CD4-positive, alpha-beta T cell (primary cell): ENCODE data around the gene NAA50. TPM values are rescaled to one million over a fixed set of nuclear protein-coding genes. Genes with fewer than 3 reads are reported as not detected.

Experiments used
- ATAC-seq: fragments of 200-7000 bp; cut with Tn5 transposase; one replicate; pipeline ENCODE4 v1.10.0; 2022; ENCODE audit warnings: mild to moderate bottlenecking; ENCODE audit not compliant: poor library complexity
- CTCF ChIA-PET: fragments of 350-600 bp; sonication (Branson Sonifier 250); formaldehyde crosslinking; loops from one replicate; lab custom pipeline; 2021; ENCODE audit warnings: antibody characterized with exemption, inconsistent platforms; lab: Charles Lee
- POLR2A ChIA-PET: fragments of 350-600 bp; sonication (Branson Sonifier 250); formaldehyde crosslinking; loops from one replicate; lab custom pipeline; 2021; ENCODE audit warnings: antibody characterized with exemption, inconsistent platforms; lab: Charles Lee
- DNase-seq, 14 experiments: peaks; one replicate each; pipeline ENCODE4 v3.0.0-alpha.2; 2013 to 2020; ENCODE audit warnings: mixed read lengths in 2 of 14
- H3K27ac ChIP-seq, 2 donors: one replicate each; pipeline versions ENCODE4 v1.5.1 to v1.7.0; 2013; ENCODE audit warnings: low read length in 2 of 2, low read depth in 1 of 2, mild to moderate bottlenecking in 1 of 2
- H3K27me3 ChIP-seq, 2 experiments: 1 replicate in 1 of 2; 2 replicates in 1 of 2; pipeline versions ENCODE4 v1.6.1 to v1.7.0; 2013; ENCODE audit warnings: low read length in 2 of 2, control low read depth in 1 of 2, mild to moderate bottlenecking in 1 of 2, moderate library complexity in 1 of 2; ENCODE audit not compliant: insufficient read depth in 2 of 2, control insufficient read depth in 1 of 2
- H3K36me3 ChIP-seq: one replicate; pipeline ENCODE4 v1.6.1; 2013; ENCODE audit warnings: low read length, control low read depth; ENCODE audit not compliant: insufficient read depth
- H3K4me1 ChIP-seq: one replicate; pipeline ENCODE4 v1.6.1; 2013; ENCODE audit warnings: low read length, control low read depth; ENCODE audit not compliant: insufficient read depth
- H3K4me3 ChIP-seq: one replicate; pipeline ENCODE4 v1.5.1; 2013; ENCODE audit warnings: mild to moderate bottlenecking, low read length, moderate library complexity
- H3K9me3 ChIP-seq, 2 experiments: 1 replicate in 1 of 2; 2 replicates in 1 of 2; pipeline versions ENCODE4 v1.6.1 to v1.7.0; 2013; ENCODE audit warnings: low read length in 2 of 2, mild to moderate bottlenecking in 2 of 2, control low read depth in 1 of 2, moderate library complexity in 1 of 2; ENCODE audit not compliant: control insufficient read depth in 1 of 2, insufficient read depth in 1 of 2
- H3K27ac Mint-ChIP-seq: one replicate; pipeline ENCODE4 v1.8.0; 2020; ENCODE audit warnings: mixed read lengths
- H3K27me3 Mint-ChIP-seq: one replicate; pipeline ENCODE4 v1.8.0; 2021; ENCODE audit warnings: mixed read lengths
- H3K36me3 Mint-ChIP-seq: one replicate; pipeline ENCODE4 v1.8.0; 2021; ENCODE audit warnings: low read depth, mixed read lengths
- H3K4me1 Mint-ChIP-seq: one replicate; pipeline ENCODE4 v1.8.0; 2021; ENCODE audit warnings: low read depth, mixed read lengths
- H3K4me3 Mint-ChIP-seq: one replicate; pipeline ENCODE4 v1.8.0; 2020; ENCODE audit warnings: mild to moderate bottlenecking, mixed read lengths
- H3K9me3 Mint-ChIP-seq: one replicate; pipeline ENCODE4 v1.8.0; 2020; ENCODE audit warnings: mixed read lengths
- CTCF ChIP-seq: fragments of 200-600 bp; IDR thresholded peaks from one replicate; pipeline ENCODE4 v1.8.0; 2022; ENCODE audit warnings: antibody characterized with exemption, mild to moderate bottlenecking
- intact Hi-C, 2 experiments: fragments of 100-400 bp; cut with DNase I in 1 of 2; cut with micrococcal nuclease in 1 of 2; formaldehyde crosslinking; loops; one replicate each; pipeline versions ENCODE4 v1.15.1 to v1.9.0; 2023 to 2025; cut with DNase I, micrococcal nuclease
- total RNA-seq, 174 experiments: library from RNA in 2 of 174; stranded (reverse) in 2 of 174; gene quantifications; one replicate each; pipeline ENCODE4 v1.2.3 and lab custom pipeline; 2021 to 2026

Gene NAA50
- total RNA-seq, 2 experiments from 2014 or later, result 46.6 to 48.0 TPM

GRCh38 chr3:113744941-113745755, 901 bp downstream of the NAA50 start:
- Mint-ChIP-seq H3K9me3 (no peaks in the 10 kb centered on the region), H3K27me3 (no peaks in the 10 kb centered on the region), H3K4me1 (peaks cover 88% of the 10 kb centered on the region), H3K4me3 (peak overlapping the region; percentile 94), H3K27ac (peak overlapping the region; percentile 100), H3K36me3 (peaks cover 33% of the 10 kb centered on the region)
- Histone ChIP-seq H3K36me3 (peaks cover 3% of the 10 kb centered on the region), H3K9me3 (no peaks in the 10 kb centered on the region), H3K4me3 (peak overlapping the region; percentile 88), H3K27ac (peak overlapping the region; percentile 100), H3K27me3 (no peaks in the 10 kb centered on the region), H3K4me1 (peaks cover 27% of the 10 kb centered on the region)
- ChIA-PET POLR2A (interaction anchor here (0.6 to 4.2 kb wide), 22 partner anchors 10 to 1402 kb away, joined by 3 to 116 read pairs (median 4); partner anchors contain the start of genes GRAMD1C, SPICE1, USF3 and ZBTB20), CTCF (interaction anchor here (0.6 to 3.5 kb wide), 30 partner anchors 10 to 754 kb away, joined by 3 to 82 read pairs (median 4); partner anchors contain the start of genes GRAMD1C, GTPBP8, SPICE1 and USF3)
- intact Hi-C loops, result loop anchor here (1.0 to 10.0 kb wide), 8 partner anchors 9 to 1402 kb away; partner anchors contain the start of genes SPICE1 (in 2 of the 2), ATG3 (in 1 of the 2), SLC35A5 (in 1 of the 2) and ZBTB20 (in 1 of the 2)
- DNase-seq, result peak; percentile 61 to 94 (median 70)
- peak; percentile 71 for ATAC-seq
- peak; percentile 70 for TF ChIP-seq CTCF

GRCh38 chr3:113743006-113743630, 2.9 kb downstream of the NAA50 start:
- Mint-ChIP-seq H3K27me3 (no peaks in the 10 kb centered on the region), H3K27ac (peak overlapping the region; percentile 100), H3K36me3 (peaks cover 33% of the 10 kb centered on the region), H3K9me3 (no peaks in the 10 kb centered on the region), H3K4me3 (peak overlapping the region; percentile 48), H3K4me1 (peaks cover 87% of the 10 kb centered on the region)
- no peak for TF ChIP-seq CTCF
- intact Hi-C loops, result loop anchor here in 1 of 2 experiments (2.0 to 10.0 kb wide), 3 partner anchors 246 to 718 kb away; partner anchors contain the start of genes CCDC191 and QTRT2
- Histone ChIP-seq H3K36me3 (peaks cover 3% of the 10 kb centered on the region), H3K9me3 (no peaks in the 10 kb centered on the region), H3K27ac (no peak overlapping the region), H3K27me3 (no peaks in the 10 kb centered on the region), H3K4me3 (no peak overlapping the region), H3K4me1 (peaks cover 27% of the 10 kb centered on the region)
- DNase-seq (peak in 2 of 14 experiments; percentile 16 to 53), ATAC-seq (no peak)
- ChIA-PET CTCF (interaction anchor here (1.3 kb wide), 1 partner anchor 46 kb away, joined by 3 read pairs; no protein-coding TSS in a partner anchor), POLR2A (no interaction called here)

GRCh38 chr3:113741620-113742019, 4.4 kb downstream of the NAA50 start:
- Mint-ChIP-seq H3K36me3 (peaks cover 24% of the 10 kb centered on the region), H3K4me3 (no peak overlapping the region), H3K27me3 (no peaks in the 10 kb centered on the region), H3K9me3 (no peaks in the 10 kb centered on the region), H3K27ac (peak overlapping the region; percentile 100), H3K4me1 (peaks cover 87% of the 10 kb centered on the region)
- intact Hi-C loops, result loop anchor here in 1 of 2 experiments (2.0 to 10.0 kb wide), 4 partner anchors 161 to 717 kb away; partner anchors contain the start of genes CCDC191 and QTRT2
- DNase-seq, result no peak
- H3K27me3 ChIP-seq, result no peaks in the 10 kb centered on the region
- H3K9me3 ChIP-seq, result no peaks in the 10 kb centered on the region
- H3K4me3 ChIP-seq, result no peak overlapping the region
- H3K36me3 ChIP-seq, result peaks cover 3% of the 10 kb centered on the region
- H3K4me1 ChIP-seq, result peaks cover 20% of the 10 kb centered on the region
- ChIA-PET CTCF (interaction anchor here (1.1 to 2.1 kb wide), 2 partner anchors 9 to 30 kb away, joined by 3 to 6 read pairs; no protein-coding TSS in a partner anchor), POLR2A (no interaction called here)
- no peak overlapping the region for H3K27ac ChIP-seq
- TF ChIP-seq CTCF, result no peak
- ATAC-seq, result no peak
